SK-N-SH treated with all-trans-retinoic acid at 6 μM for 48 hours (cell line): ENCODE data around the gene PTCD3.

ENCODE experiments used
- BACH2 ChIP-seq: fragments of 250-450 bp; sonication (Bioruptor Pico); IDR thresholded peaks from 2 replicates; pipeline ENCODE4 v1.9.0; 2021; ENCODE audit warnings: mild to moderate bottlenecking, borderline replicate concordance
- CSDC2 ChIP-seq: fragments of 250-450 bp; sonication (Bioruptor Pico); IDR thresholded peaks from 2 replicates; pipeline ENCODE4 v1.5.0; 2020; ENCODE audit warnings: mild to moderate bottlenecking, moderate library complexity
- OSR1 ChIP-seq: fragments of 250-450 bp; sonication (Bioruptor Pico); IDR thresholded peaks from 2 replicates; pipeline ENCODE4 v1.8.0; 2022; ENCODE audit warnings: moderate library complexity, mild to moderate bottlenecking, inconsistent platforms
- PATZ1 ChIP-seq: fragments of 250-450 bp; sonication (Bioruptor Pico); IDR thresholded peaks from 2 replicates; pipeline ENCODE4 v1.8.0; 2020; ENCODE audit warnings: mild to moderate bottlenecking, moderate library complexity, borderline replicate concordance
- TCF4 ChIP-seq: fragments of 250-450 bp; sonication (Bioruptor Pico); IDR thresholded peaks from 2 replicates; pipeline ENCODE4 v1.8.0; 2021; ENCODE audit warnings: mild to moderate bottlenecking, moderate library complexity, borderline replicate concordance
- TOX ChIP-seq: fragments of 250-450 bp; sonication (Bioruptor Pico); IDR thresholded peaks from 2 replicates; pipeline ENCODE4 v1.8.0; 2021; ENCODE audit warnings: mild to moderate bottlenecking, moderate library complexity, borderline replicate concordance
- ZNF565 ChIP-seq: fragments of 450-650 bp; formaldehyde crosslinking; conservative IDR thresholded peaks from 2 replicates; pipeline ENCODE4 v1.5.0; 2020; ENCODE audit warnings: low read depth, mild to moderate bottlenecking, moderate library complexity
- ZNF70 ChIP-seq: fragments of 450-650 bp; formaldehyde crosslinking; IDR thresholded peaks from 2 replicates; pipeline ENCODE4 v1.5.0; 2020; ENCODE audit warnings: mild to moderate bottlenecking, moderate library complexity
- ZNF8 ChIP-seq: fragments of 450-650 bp; formaldehyde crosslinking; IDR thresholded peaks from 2 replicates; pipeline ENCODE4 v1.5.0; 2020; ENCODE audit warnings: mild to moderate bottlenecking, moderate library complexity
- TF ChIP-seq, protein P1 (sequence below): fragments of 250-450 bp; sonication (Bioruptor Pico); IDR thresholded peaks from 2 replicates; pipeline ENCODE4 v1.5.0; 2020; ENCODE audit warnings: mild to moderate bottlenecking, moderate library complexity

DNA sequence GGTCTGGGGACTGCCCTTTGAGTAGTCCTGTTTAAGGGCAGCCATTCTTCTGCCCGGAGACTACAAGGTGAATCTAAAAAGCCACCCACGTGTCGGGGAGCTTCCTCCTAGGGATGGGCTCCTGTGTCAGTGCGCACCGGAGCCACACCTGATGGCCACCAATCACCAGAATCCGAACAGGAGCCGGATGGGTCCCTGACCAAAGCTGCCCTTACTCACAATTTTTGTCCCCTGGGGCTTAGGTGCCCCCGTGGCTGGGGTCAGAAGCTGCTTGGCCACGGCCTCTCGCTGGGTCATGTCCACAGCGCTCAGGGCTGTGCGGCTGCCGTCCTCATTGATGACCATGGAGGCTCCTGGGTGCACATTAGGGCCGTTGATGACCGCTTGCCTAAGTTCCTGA lies 31.2 kb upstream of the PTCD3 start:
- no peak for TF ChIP-seq TCF4 (CRISPR knock-in tag)
- TF ChIP-seq, protein P1, sequence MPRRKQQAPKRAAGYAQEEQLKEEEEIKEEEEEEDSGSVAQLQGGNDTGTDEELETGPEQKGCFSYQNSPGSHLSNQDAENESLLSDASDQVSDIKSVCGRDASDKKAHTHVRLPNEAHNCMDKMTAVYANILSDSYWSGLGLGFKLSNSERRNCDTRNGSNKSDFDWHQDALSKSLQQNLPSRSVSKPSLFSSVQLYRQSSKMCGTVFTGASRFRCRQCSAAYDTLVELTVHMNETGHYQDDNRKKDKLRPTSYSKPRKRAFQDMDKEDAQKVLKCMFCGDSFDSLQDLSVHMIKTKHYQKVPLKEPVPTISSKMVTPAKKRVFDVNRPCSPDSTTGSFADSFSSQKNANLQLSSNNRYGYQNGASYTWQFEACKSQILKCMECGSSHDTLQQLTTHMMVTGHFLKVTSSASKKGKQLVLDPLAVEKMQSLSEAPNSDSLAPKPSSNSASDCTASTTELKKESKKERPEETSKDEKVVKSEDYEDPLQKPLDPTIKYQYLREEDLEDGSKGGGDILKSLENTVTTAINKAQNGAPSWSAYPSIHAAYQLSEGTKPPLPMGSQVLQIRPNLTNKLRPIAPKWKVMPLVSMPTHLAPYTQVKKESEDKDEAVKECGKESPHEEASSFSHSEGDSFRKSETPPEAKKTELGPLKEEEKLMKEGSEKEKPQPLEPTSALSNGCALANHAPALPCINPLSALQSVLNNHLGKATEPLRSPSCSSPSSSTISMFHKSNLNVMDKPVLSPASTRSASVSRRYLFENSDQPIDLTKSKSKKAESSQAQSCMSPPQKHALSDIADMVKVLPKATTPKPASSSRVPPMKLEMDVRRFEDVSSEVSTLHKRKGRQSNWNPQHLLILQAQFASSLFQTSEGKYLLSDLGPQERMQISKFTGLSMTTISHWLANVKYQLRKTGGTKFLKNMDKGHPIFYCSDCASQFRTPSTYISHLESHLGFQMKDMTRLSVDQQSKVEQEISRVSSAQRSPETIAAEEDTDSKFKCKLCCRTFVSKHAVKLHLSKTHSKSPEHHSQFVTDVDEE (CRISPR knock-in tag): no peak
- TF ChIP-seq TOX (CRISPR knock-in tag): no peak
- TF ChIP-seq ZNF8 (CRISPR knock-in tag): no peak
- no peak for TF ChIP-seq CSDC2 (CRISPR knock-in tag)
- TF ChIP-seq OSR1: no peak
- no peak for TF ChIP-seq PATZ1
- no peak for TF ChIP-seq ZNF565 (CRISPR knock-in tag)
- TF ChIP-seq ZNF70 (CRISPR knock-in tag): no peak
- TF ChIP-seq BACH2 (CRISPR knock-in tag): no peak
